Left lung (tissue), 10 donors: ENCODE data around the gene BRINP3. TPM values are rescaled to one million over a fixed set of nuclear protein-coding genes. Genes with fewer than 3 reads are reported as not detected.

Experiments used
- ATAC-seq: fragments of 200-7000 bp; cut with Tn5 transposase; one replicate; pipeline ENCODE4 v1.9.1; 2020; ENCODE audit warnings: moderate library complexity
- DNase-seq, 4 donors: peaks; one replicate each; pipeline ENCODE4 v3.0.0-alpha.2; 2013 to 2020
- H3K27ac ChIP-seq, 2 donors: fragments of 200-600 bp; sonication (generic) in 1 of 2; one replicate each; pipeline versions ENCODE4 v1.5.0 to v1.8.0; 2020 to 2021
- H3K27me3 ChIP-seq, 2 donors: fragments of 200-600 bp; sonication (generic) in 1 of 2; one replicate each; pipeline versions ENCODE4 v1.5.0 to v1.8.0; 2020 to 2021
- H3K36me3 ChIP-seq, 2 donors: fragments of 200-600 bp; sonication (generic) in 1 of 2; one replicate each; pipeline versions ENCODE4 v1.5.0 to v1.8.0; 2020 to 2021
- H3K4me1 ChIP-seq, 2 donors: fragments of 200-600 bp; one replicate each; pipeline ENCODE4 v1.8.0; 2021
- H3K4me3 ChIP-seq, 2 donors: fragments of 200-600 bp; sonication (generic) in 1 of 2; one replicate each; pipeline versions ENCODE4 v1.5.0 to v1.8.0; 2020 to 2021; ENCODE audit warnings: mild to moderate bottlenecking in 1 of 2
- H3K9me3 ChIP-seq, 2 donors: fragments of 200-600 bp; sonication (generic) in 1 of 2; one replicate each; pipeline versions ENCODE4 v1.5.0 to v1.8.0; 2020 to 2021
- intact Hi-C, 2 donors: fragments of 100-400 bp; cut with DNase I; formaldehyde crosslinking; loops; one replicate each; pipeline versions ENCODE4 v1.11.2 to v1.14.2; 2022
- polyA plus RNA-seq, 6 donors: library from polyadenylated mRNA; unstranded; fragments of 120-200 nt; gene quantifications; one replicate each; pipeline ENCODE4 v1.2.1, GENCODE V29; 2013; ENCODE audit not compliant: insufficient read length in 6 of 6
- total RNA-seq, 2 donors: library from RNA; stranded (reverse); fragmentation: NEBNext Ultra II Directional; extraction: Animal tissue kit (Norgen Biotek cat#: 25700); gene quantifications; one replicate each; pipeline ENCODE4 v1.2.1, GENCODE V29; 2021
- TF ChIP-seq, protein P1 (sequence below), 2 donors: fragments of 200-600 bp; sonication (generic) in 1 of 2; IDR thresholded peaks; one replicate each; pipeline versions ENCODE4 v1.5.0 to v1.8.0; 2021; ENCODE audit warnings: antibody characterized with exemption in 2 of 2
- donor health status: DM: no; HTN: yes; CAD: no.
- donor health status: DM: no; HTN: no; CAD: no.

Gene BRINP3
- total and polyA plus RNA-seq, 8 donors, result 0.47 to 18.1 (median 10.5) TPM

DNA sequence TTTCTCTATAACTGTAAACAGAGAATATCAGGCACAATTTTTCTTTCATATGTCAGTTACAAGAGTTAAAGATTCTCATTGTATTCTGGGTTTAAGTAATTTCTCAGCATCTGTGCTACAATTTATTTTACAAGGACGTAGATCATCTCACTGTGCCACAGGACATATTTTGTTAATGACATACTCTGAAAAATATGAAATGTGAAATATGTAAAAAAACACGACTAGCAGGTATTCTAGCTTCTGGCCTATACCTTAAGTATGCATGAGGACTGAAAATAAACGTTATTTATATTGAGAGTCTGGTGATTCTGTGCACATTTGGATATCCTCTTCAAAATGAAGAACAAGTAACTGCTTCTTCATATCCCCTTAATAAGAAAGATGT lies 308.8 kb downstream of the BRINP3 start:
- no peaks in the 10 kb centered on the region for H3K4me1 ChIP-seq
- TF ChIP-seq, protein P1, sequence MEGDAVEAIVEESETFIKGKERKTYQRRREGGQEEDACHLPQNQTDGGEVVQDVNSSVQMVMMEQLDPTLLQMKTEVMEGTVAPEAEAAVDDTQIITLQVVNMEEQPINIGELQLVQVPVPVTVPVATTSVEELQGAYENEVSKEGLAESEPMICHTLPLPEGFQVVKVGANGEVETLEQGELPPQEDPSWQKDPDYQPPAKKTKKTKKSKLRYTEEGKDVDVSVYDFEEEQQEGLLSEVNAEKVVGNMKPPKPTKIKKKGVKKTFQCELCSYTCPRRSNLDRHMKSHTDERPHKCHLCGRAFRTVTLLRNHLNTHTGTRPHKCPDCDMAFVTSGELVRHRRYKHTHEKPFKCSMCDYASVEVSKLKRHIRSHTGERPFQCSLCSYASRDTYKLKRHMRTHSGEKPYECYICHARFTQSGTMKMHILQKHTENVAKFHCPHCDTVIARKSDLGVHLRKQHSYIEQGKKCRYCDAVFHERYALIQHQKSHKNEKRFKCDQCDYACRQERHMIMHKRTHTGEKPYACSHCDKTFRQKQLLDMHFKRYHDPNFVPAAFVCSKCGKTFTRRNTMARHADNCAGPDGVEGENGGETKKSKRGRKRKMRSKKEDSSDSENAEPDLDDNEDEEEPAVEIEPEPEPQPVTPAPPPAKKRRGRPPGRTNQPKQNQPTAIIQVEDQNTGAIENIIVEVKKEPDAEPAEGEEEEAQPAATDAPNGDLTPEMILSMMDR (IDR thresholded peaks at IDR 0.05), result no peak
- no peak for ATAC-seq
- no peaks in the 10 kb centered on the region for H3K9me3 ChIP-seq
- DNase-seq, result no peak
- no peak overlapping the region for H3K4me3 ChIP-seq
- no peaks in the 10 kb centered on the region for H3K27me3 ChIP-seq
- no peaks in the 10 kb centered on the region for H3K36me3 ChIP-seq
- no peak overlapping the region for H3K27ac ChIP-seq
- intact Hi-C loops, result no loop called here

DNA sequence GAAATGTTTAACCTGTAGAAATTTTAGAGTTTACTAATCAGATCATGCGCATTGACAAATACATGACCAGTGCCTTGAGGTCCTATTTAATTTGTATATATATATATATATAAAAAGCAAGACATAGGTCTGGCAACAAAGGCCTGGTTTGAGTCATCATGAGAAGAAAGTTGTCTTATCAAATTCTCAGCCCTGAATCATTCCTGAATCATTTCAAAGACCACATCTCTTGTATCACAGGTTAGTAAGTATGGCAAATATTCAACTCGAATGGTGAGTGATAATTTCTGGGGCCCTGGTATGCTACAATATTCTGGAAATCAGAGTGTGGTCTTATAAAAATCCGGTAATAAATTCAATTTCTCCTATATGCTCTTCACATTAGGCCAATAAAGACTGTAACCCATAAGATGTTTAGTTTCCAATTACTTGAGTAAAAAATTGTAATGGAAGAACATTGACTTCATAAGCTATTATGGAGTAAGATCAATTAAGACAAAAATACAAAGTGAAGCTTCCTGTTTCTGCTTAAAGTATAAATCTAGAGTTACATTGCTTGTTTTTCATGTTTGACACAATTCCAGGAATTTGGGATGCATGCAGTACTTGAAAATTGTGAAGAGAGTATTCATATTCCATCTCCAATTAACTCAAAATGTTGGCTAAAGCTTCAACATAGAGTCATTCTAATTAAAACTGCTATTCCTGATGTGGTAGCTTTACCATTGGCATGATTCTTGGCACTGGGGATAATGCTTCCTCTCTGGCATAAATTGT lies 309.4 kb downstream of the BRINP3 start:
- Histone ChIP-seq H3K4me1 (no peaks in the 10 kb centered on the region), H3K27me3 (no peaks in the 10 kb centered on the region), H3K27ac (no peak overlapping the region), H3K4me3 (no peak overlapping the region), H3K9me3 (no peaks in the 10 kb centered on the region), H3K36me3 (no peaks in the 10 kb centered on the region)
- intact Hi-C loops, result no loop called here
- ATAC-seq, result no peak
- TF ChIP-seq, protein P1 (IDR thresholded peaks at IDR 0.05), result no peak
- no peak for DNase-seq

DNA sequence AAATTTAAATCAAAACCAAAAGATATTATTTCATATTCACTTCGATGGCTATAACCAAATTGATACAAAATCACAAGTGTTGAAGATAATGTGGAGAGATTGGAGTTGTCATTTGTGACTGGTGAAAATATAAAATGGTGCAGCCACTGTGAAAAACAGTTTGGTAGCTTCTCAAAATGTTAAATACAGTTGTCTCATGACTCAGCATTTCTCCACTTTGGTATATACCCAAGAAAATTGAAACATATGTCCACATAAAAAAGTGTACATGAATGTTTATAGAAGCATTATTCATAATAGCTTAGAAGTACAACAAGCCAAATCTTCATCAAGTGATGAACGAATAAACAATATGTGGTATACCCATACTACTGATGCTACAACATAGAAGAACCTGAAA lies 318.5 kb downstream of the BRINP3 start:
- no peak for DNase-seq
- no peaks in the 10 kb centered on the region for H3K36me3 ChIP-seq
- intact Hi-C loops, result no loop called here
- no peak overlapping the region for H3K4me3 ChIP-seq
- ATAC-seq, result no peak
- no peaks in the 10 kb centered on the region for H3K4me1 ChIP-seq
- H3K27me3 ChIP-seq, result no peaks in the 10 kb centered on the region
- TF ChIP-seq, protein P1 (IDR thresholded peaks at IDR 0.05), result no peak
- peaks cover 0 to 5% of the 10 kb centered on the region in 2 donors for H3K9me3 ChIP-seq
- no peak overlapping the region for H3K27ac ChIP-seq

DNA sequence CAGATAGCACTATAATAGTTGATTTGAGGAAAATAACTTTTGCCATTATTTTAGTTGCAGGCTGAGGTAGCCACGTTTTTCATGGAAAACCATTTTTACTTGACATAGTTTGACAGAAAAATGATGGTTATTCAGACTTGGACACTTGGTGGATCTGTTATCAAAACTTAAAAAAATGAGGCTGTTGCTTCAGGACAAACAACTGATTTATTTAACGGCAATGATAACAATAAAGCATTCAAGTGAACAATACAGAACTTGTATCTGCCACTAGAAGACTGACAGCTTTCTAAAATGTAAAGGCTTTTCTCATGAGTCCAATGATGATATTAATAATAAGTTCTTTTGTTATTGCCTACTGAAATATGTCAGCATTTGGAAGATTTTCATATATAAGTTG lies 322.9 kb downstream of the BRINP3 start:
- no peaks in the 10 kb centered on the region for H3K27me3 ChIP-seq
- H3K27ac ChIP-seq, result no peak overlapping the region
- intact Hi-C loops, result no loop called here
- no peak for ATAC-seq
- no peaks in the 10 kb centered on the region for H3K4me1 ChIP-seq
- H3K36me3 ChIP-seq, result no peaks in the 10 kb centered on the region
- TF ChIP-seq, protein P1 (IDR thresholded peaks at IDR 0.05), result no peak
- no peak for DNase-seq
- H3K4me3 ChIP-seq, result no peak overlapping the region
- peaks cover 0 to 5% of the 10 kb centered on the region in 2 donors for H3K9me3 ChIP-seq

DNA sequence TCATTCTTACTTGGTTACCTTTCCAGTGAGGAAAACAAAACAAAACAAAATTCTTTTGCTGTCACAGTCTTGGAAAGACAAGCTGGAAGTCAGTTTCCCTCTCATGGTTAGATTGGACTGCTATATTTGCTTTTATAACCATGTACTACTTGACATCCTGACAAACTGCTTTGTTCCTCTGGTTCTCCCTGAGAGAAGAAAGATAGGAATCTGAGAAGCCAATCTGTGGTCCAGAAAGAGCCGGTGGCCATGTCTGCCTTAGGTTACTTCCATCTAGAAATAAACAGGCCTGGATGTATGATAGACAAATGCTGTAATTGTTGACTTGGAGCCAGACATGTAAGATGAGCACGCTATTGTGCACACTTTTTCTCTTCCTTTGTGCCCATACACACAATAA lies 330.0 kb downstream of the BRINP3 start:
- no peak overlapping the region for H3K27ac ChIP-seq
- no peak overlapping the region for H3K4me3 ChIP-seq
- intact Hi-C loops, result no loop called here
- H3K36me3 ChIP-seq, result no peaks in the 10 kb centered on the region
- H3K27me3 ChIP-seq, result no peaks in the 10 kb centered on the region
- no peaks in the 10 kb centered on the region for H3K4me1 ChIP-seq
- TF ChIP-seq, protein P1 (IDR thresholded peaks at IDR 0.05), result no peak
- DNase-seq, result no peak
- peaks cover 0 to 2% of the 10 kb centered on the region in 2 donors for H3K9me3 ChIP-seq
- ATAC-seq, result no peak
